Lung (tissue), 12 donors: ENCODE data around the gene LRRC75A. TPM values are rescaled to one million over a fixed set of nuclear protein-coding genes. Genes with fewer than 3 reads are reported as not detected.

Experiments used
- ATAC-seq: fragments of 200-7000 bp; cut with Tn5 transposase; one replicate; pipeline ENCODE4 v1.9.1; 2020; ENCODE audit warnings: moderate number of reproducible peaks; ENCODE audit not compliant: insufficient read depth, low FRiP score
- DNase-seq, 3 donors: peaks; one replicate each; pipeline ENCODE4 v3.0.0-alpha.2; 2013 to 2017
- H3K27ac ChIP-seq, 2 donors: one replicate each; pipeline ENCODE4 v1.5.1; 2013; ENCODE audit warnings: mild to moderate bottlenecking in 2 of 2, moderate library complexity in 2 of 2, control low read depth in 1 of 2, inconsistent platforms in 1 of 2, low read depth in 1 of 2, low read length in 1 of 2
- H3K27me3 ChIP-seq, 3 donors: one replicate each; pipeline ENCODE4 v1.5.1; 2013; ENCODE audit warnings: low read length in 2 of 3; ENCODE audit not compliant: control insufficient read depth in 3 of 3, insufficient read depth in 3 of 3
- H3K36me3 ChIP-seq, 4 donors: one replicate each; pipeline ENCODE4 v1.5.1; 2013; ENCODE audit warnings: low read length in 4 of 4, mild to moderate bottlenecking in 1 of 4, moderate library complexity in 1 of 4; ENCODE audit not compliant: control insufficient read depth in 4 of 4, insufficient read depth in 4 of 4
- H3K4me1 ChIP-seq, 5 donors: one replicate each; pipeline ENCODE4 v1.5.1; 2013; ENCODE audit warnings: low read length in 5 of 5, mild to moderate bottlenecking in 2 of 5, moderate library complexity in 1 of 5; ENCODE audit not compliant: control insufficient read depth in 5 of 5, insufficient read depth in 5 of 5
- H3K4me3 ChIP-seq: one replicate; pipeline ENCODE4 v1.5.1; 2013; ENCODE audit warnings: mild to moderate bottlenecking, control low read depth, moderate library complexity
- H3K9ac ChIP-seq, 2 donors: one replicate each; pipeline ENCODE4 v1.5.1; 2013; ENCODE audit warnings: low read length in 2 of 2, control low read depth in 1 of 2; ENCODE audit not compliant: insufficient read depth in 1 of 2
- H3K9me3 ChIP-seq, 4 donors: one replicate each; pipeline ENCODE4 v1.5.1; 2013; ENCODE audit warnings: low read length in 3 of 4, mild to moderate bottlenecking in 1 of 4, moderate library complexity in 1 of 4; ENCODE audit not compliant: control insufficient read depth in 4 of 4, insufficient read depth in 3 of 4
- WGBS, 2 donors: extraction: QIAGEN DNeasy Blood & Tissue Kit; methylation state at CpG; one replicate each; pipeline ENCODE4 v1.1.7; 2013; 5-methylcytosine and 5-hydroxymethylcytosine counted together
- polyA plus RNA-seq, 2 donors: library from polyadenylated mRNA; stranded (reverse); fragments of 200-250 nt; gene quantifications; one replicate each; pipeline ENCODE4 v1.2.1, GENCODE V29; 2013
- total RNA-seq, 2 donors: library from RNA; depleted of rRNA in 1 of 2; stranded (reverse); fragments of >200 nt in 1 of 2; gene quantifications; one replicate each; pipeline ENCODE4 v1.2.1, GENCODE V29; 2014 to 2021
- TF ChIP-seq, protein P1 (sequence below): IDR thresholded peaks from 2 replicates; pipeline ENCODE4 v1.5.1; 2012; ENCODE audit warnings: mild to moderate bottlenecking; ENCODE audit errors: control extremely low read depth, extremely low read depth
- donor health status: control.
- donor health status: control.
- donor health status: Bipolar disorder and iron deficiency.
- donor health status: healthy.
- donor health status: DM: yes; HTN: yes; CAD: no.

LRRC75A gene
- total and polyA plus RNA-seq, 4 donors: 0.68 to 3.4 (median 2.4) TPM

- peaks cover 11 to 52% (median 50%) of the 10 kb centered on the region in 4 donors for H3K36me3 ChIP-seq
- WGBS, 2 donors: 91 to 94% methylated on average over 6 of the region's 6 CpGs
- DNase-seq (no peak), ATAC-seq (no peak)
- H3K4me1 ChIP-seq: peaks cover 9 to 28% (median 10%) of the 10 kb centered on the region in 5 donors
- H3K27me3 ChIP-seq: no peaks in the 10 kb centered on the region
- TF ChIP-seq, protein P1, sequence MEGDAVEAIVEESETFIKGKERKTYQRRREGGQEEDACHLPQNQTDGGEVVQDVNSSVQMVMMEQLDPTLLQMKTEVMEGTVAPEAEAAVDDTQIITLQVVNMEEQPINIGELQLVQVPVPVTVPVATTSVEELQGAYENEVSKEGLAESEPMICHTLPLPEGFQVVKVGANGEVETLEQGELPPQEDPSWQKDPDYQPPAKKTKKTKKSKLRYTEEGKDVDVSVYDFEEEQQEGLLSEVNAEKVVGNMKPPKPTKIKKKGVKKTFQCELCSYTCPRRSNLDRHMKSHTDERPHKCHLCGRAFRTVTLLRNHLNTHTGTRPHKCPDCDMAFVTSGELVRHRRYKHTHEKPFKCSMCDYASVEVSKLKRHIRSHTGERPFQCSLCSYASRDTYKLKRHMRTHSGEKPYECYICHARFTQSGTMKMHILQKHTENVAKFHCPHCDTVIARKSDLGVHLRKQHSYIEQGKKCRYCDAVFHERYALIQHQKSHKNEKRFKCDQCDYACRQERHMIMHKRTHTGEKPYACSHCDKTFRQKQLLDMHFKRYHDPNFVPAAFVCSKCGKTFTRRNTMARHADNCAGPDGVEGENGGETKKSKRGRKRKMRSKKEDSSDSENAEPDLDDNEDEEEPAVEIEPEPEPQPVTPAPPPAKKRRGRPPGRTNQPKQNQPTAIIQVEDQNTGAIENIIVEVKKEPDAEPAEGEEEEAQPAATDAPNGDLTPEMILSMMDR: no peak
- no peak overlapping the region for H3K9ac ChIP-seq
- no peaks in the 10 kb centered on the region for H3K9me3 ChIP-seq
- H3K27ac ChIP-seq: no peak overlapping the region
- no peak overlapping the region for H3K4me3 ChIP-seq
Observed at GRCh38 chr17:16444258-16444886, 47.6 kb downstream of the LRRC75A start.

- H3K4me3 ChIP-seq: no peak overlapping the region
- TF ChIP-seq, protein P1: no peak
- DNase-seq: no peak
- H3K27me3 ChIP-seq: no peaks in the 10 kb centered on the region
- H3K4me1 ChIP-seq: peaks cover 9 to 28% (median 10%) of the 10 kb centered on the region in 5 donors
- no peak overlapping the region for H3K27ac ChIP-seq
- ATAC-seq: no peak
- WGBS, 2 donors: 79 to 85% methylated on average over 27 of the region's 27 CpGs
- no peak overlapping the region for H3K9ac ChIP-seq
- no peaks in the 10 kb centered on the region for H3K9me3 ChIP-seq
- peaks cover 11 to 53% (median 47%) of the 10 kb centered on the region in 4 donors for H3K36me3 ChIP-seq
Observed at GRCh38 chr17:16443511-16444257, 48.3 kb downstream of the LRRC75A start.

- H3K4me1 ChIP-seq: peaks cover 9 to 28% (median 13%) of the 10 kb centered on the region in 5 donors
- ATAC-seq (no peak), DNase-seq (no peak)
- no peaks in the 10 kb centered on the region for H3K27me3 ChIP-seq
- H3K27ac ChIP-seq: peak overlapping the region in 1 of 2 donors; percentile 23
- no peaks in the 10 kb centered on the region for H3K9me3 ChIP-seq
- peaks cover 11 to 48% (median 40%) of the 10 kb centered on the region in 4 donors for H3K36me3 ChIP-seq
- TF ChIP-seq, protein P1: no peak
- H3K9ac ChIP-seq: no peak overlapping the region
- WGBS, 2 donors: 65 to 69% methylated on average over 7 of the region's 7 CpGs
- no peak overlapping the region for H3K4me3 ChIP-seq
Observed at GRCh38 chr17:16442594-16443510, 49.1 kb downstream of the LRRC75A start.
